CD4-positive, alpha-beta T cell treated with Interleukin-1 beta for 1 hour (primary cell): Measurements from ENCODE around the gene PCDHB11.
"Not testable (repeated sequence)": the region's sequence is repeated elsewhere in the genome, so short reads cannot be mapped to it uniquely, and the experiment has no call there.

Experiments
- DNase-seq, 2 donors: peaks; one replicate each; pipeline ENCODE4 v3.0.0-alpha.2; 2020 to 2022

The PCDHB11 gene

DNA sequence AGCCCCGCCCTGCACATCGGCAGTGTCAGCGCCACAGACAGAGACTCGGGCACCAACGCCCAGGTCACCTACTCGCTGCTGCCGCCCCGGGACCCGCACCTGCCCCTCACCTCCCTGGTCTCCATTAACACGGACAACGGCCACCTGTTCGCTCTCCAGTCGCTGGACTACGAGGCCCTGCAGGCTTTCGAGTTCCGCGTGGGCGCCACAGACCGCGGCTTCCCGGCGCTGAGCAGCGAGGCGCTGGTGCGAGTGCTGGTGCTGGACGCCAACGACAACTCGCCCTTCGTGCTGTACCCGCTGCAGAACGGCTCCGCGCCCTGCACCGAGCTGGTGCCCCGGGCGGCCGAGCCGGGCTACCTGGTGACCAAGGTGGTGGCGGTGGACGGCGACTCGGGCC, 47.5 kb downstream of the PCDHB11 start:
- not testable (repeated sequence) for DNase-seq

DNA sequence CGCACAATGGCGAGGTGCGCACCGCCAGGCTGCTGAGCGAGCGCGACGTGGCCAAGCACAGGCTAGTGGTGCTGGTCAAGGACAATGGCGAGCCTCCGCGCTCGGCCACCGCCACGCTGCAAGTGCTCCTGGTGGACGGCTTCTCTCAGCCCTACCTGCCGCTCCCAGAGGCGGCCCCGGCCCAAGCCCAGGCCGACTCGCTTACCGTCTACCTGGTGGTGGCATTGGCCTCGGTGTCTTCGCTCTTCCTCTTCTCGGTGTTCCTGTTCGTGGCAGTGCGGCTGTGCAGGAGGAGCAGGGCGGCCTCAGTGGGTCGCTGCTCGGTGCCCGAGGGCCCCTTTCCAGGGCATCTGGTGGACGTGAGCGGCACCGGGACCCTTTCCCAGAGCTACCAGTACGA, 48.0 kb downstream of the PCDHB11 start:
- not testable (repeated sequence) for DNase-seq

DNA sequence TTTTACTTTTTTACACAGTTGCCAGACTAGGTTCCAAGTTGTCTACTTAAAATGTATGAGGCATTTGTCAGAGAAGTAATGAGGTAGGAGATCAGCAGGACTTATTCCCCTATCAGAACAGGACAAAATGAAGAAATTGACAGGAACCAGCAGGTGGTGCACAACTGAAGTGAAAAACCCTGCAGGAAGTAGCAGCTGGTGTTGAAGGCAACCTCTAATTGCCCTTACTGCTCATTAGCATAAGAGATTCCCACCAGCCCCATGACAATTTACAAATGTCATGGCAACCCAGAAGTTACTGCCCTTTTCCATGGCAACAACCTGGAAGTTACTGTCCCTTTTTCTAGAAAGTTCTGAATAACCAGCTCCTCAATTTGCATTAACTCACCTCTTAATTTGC, 51.1 kb downstream of the PCDHB11 start:
- no peak for DNase-seq
